AG08395 (cell line): ENCODE data around the gene EIF4A3.
A peak's percentile ranks its signal among the peaks of the same experiment; 100 is the strongest.

Source experiments
- DNase-seq: peaks from one replicate; pipeline ENCODE4 v3.0.0; 2012; ENCODE audit warnings: mixed read lengths, low spot score

EIF4A3 gene

DNA sequence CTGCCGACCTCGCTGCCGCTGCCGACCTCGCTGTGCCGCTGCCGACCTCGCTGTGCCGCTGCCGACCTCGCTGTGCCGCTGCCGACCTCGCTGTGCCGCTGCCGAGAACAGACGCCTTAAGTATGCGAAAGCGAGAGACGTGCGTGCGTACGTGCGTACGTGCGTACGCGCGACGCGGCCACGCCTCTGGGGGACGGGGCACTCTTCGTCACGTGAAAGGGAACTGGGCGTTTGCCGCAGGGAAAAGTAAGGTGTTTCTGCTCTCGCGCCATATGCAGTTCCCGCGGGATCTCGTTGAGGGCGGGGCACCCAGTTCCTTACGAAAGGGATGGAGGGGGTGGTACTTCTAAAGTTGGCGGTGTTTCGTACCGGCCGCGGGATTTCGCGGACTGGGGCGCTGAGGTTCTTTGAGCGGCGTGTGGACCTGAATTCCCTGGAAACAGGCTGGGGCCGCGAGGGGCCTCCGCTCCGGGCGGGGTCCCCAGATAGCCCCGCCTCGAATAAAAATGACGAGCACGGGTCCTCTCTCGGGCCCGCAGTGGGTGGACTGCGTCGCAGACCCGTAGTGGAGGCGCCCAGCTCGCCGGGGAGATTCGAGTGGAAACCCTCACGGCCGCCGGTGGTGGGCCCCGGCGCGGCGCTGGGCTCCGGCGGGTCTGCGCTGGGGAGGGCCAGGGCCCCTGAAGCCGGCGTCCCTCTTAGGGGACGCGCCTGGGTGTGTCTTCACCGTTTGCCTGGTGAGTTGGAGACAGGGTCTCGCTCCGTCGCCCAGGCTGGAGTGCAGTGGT, at the start of gene EIF4A3:
EIF4A3 (minus strand) TSS at position 94 of the 788 bp plus-strand sequence. CDS start 167 bp downstream, outside the sequence.
- DNase-seq, result peak; percentile 98

DNA sequence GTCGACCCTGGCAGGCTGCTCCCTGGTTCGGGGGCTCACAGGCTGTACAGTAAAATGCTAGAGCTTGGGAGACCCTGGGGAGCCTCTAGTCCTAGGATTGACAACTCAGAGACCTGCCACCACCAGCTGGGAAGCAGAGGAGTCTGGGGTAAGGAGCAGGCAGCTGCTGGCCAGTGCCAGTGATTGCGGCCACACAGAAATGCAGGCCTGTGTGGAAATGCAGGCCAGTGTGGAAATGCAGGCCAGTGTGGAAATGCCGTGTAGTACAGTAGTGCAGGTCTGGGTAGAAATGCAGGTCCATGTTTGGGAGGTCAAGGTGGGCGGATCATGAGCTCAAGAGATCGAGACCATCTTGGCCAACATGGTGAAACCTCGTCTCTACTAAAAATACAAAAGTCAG, 49.7 kb upstream of the EIF4A3 start:
- DNase-seq, result no peak

DNA sequence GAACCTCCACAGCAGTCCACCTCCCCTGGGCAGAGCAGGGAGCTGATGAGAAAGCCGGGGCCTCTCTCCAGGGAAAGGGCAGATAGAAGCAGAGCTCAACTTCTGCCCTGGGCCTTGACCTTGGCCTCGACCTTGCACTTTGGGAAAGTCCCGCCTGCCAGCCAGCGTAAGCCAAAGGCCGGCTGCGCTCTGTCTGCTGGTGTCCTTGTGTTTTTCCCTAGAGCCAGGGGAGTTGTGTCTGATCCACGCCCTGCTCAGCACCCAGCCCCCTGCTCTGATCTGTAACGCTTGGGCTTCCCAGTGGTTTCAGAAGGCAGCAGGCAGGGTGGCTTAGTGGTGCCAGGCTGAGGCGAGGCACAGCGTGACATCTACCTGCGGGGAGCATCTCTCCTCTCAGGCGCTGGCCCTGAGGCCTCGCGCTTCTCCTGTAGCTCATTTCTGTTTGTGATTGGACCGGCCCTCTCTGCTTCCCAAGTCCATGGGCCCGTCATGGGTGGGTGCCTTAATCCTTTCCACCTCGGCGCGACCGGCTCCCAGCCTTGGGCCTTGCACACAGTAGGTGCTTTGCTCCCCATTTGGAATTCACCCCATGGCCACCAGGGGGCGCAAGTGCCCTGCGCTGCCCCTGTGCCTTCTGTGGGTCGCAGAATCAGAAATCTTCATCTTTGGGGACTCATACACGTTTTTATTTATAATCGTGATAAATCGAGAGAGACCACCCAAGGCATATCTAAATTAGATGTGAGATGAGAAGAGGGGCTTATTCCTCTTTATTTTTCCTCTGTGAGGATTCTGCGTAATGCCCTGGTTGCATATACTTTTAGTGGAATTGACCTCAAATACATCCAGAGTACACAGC, 49.0 kb upstream of the EIF4A3 start:
- peak; percentile 27 for DNase-seq

DNA sequence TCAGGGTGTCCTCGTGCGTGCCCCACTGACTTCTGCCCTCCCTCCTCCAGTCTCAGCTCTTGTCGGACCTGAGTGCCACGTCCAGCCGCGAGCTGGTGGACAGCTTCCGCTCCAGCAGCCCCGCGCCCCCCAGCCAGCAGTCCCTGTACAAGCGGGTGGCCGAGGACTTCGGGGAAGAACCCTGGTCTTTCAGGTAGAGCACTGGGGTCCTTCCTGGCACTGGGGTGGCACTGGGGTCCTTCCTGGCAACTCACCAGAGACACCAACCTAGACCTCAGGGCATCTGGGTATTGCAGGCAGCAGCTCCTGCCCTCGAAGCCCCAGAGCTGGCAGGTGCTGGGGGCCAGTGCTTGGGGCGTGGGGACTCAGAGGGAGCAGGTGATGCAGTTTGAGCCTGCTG, 48.2 kb upstream of the EIF4A3 start:
- DNase-seq, result no peak

DNA sequence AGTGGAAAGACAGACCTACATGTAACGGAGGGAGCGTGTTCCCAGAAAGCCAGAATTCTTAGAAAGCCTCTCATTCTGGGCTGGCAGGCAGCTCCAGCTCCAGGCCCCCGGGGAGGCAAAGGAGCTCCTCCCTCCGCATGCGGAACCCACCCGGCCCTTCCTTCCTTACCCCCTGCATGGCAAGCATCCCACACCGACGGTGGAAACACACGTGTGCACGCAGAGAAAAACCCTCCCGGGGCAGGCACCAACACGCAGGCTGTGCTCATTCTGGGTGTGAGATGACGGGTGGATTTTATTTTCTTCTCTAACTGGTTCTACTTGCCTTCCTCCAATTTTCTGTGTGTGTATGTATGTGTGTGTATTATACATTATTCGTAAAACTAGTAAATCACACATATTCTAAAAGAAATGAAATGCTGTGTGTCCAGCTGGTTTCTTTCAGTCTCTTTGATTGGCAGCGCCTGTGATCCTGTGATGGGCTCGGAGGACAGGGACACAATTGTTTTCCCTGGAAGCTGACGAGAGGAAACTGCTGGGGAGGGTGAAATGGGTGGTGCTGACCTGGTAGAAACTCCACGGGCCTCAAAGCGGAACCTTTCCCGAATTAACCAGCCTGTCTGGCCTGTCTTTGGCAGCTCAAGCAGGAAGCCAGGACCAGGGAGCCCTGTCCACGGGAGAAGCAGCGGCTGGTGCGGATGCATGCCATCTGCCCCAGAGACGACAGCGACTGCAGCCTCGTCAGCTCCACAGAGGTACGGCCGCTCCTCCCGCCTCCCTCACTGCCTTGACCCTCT, 45.1 kb upstream of the EIF4A3 start:
- DNase-seq, result no peak

DNA sequence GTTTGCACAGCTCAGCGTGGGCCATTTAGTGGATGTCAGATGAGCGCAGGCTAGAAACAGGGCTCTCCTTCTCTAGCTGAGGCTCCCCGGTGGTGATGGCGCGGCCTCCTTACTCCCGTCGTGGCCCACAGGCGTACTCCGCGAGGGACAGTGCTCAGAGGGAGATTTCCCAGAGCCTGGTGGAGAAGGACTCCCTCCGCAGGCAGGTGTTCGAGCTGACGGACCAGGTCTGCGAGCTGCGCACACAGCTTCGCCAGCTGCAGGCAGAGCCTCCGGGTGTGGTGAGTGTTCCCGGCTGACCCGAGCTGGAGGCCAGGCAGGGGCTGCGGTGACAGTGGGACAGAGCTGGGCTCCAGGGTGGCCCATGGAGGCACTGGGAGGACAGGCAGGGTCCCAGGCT, 44.3 kb upstream of the EIF4A3 start:
- no peak for DNase-seq

DNA sequence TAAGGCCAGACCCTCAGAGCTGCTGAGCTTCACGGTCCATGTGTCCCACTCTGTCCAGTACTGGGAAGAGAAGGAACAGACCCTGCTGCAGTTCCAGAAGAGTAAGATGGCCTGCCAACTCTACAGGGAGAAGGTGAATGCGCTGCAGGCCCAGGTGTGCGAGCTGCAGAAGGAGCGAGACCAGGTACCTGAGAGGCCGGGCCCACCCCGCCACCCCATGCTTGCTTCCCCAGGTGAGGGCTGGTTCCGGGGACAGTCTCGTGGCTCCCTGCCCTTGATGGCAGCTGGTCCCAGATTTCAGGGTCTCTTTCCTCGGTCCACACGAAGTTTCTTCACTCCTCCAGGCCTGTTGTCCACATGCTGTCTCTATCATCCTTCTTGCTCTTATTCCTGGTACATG, 43.8 kb upstream of the EIF4A3 start:
- no peak for DNase-seq

DNA sequence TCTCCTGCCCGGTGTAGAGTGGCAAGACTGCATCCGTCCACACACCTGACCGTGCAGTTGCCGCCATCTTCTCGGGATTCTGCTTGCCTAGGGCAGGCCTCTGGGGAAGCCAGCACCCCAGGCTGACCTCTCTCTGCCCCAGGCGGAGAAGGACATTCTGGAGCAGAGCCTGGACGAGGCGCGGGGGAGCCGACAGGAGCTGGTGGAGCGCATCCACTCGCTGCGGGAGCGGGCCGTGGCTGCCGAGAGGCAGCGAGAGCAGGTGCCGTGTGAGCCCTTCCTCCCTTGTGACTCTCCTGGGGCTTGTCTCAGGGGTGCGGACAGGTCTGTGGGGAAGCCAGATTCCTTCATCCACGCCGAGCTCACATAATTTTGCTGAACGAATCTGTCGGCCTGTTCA, 42.7 kb upstream of the EIF4A3 start:
- DNase-seq, result no peak

DNA sequence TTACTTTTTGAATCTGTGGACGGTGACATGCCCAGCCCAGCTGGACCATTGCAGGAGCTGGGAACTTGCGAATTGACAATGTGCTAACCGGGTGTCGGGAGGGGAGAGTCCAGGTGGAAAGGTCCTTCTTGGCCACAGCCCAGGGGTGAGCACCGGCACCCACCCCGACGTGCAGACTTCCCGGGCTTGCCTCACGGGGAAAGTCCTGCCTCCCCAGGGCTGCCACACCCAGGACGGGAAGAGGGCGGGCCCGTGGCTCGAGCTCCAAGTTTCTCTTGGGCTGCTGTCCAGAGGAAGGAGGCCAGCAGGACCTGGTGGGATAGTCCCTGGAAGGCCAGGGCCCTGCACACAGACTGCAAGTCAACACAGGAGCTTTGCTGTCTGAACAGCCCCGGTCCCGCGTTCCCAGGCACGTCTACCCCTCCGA, 40.6 kb upstream of the EIF4A3 start:
- DNase-seq, result peak; percentile 70

DNA sequence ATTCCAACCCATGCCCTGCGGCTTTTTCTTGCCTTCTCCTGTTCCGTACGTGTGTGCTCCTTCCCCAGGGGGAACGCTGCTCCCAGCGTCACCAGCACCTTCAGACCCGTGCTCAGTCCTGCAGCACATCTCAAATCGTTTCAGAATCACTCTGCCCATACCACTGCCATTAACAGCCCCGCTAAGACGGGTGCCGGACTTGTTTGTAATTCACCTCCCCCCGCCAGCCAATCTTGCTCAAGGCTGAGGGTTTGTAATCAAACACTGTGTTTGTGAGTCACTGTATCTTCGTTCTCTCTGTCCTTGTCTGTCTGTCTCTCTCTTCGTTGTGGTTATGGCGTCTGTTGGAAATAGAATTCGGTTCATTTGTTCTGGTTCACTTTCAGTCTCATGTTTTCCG, 40.2 kb upstream of the EIF4A3 start:
- DNase-seq, result peak; percentile 30

DNA sequence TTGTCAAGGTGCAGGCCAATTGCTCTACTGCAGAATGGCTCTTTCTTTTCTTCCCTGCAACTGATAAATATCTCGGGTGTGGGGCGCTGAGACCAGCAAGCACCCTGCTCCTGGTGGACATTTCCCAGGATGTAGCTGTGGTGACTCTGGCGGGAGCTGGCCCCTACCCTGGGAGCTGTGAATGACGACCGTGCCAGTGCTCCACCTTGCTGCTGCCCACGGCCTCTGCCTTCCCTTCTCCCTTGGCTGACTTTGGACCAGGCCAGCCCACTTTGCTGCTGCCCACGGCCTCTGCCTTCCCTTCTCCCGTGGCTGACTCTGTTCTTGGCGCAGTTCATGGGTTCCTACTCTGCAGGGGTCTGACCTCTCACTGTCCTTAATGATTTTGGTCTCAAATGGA, 39.0 kb upstream of the EIF4A3 start:
- DNase-seq, result no peak

DNA sequence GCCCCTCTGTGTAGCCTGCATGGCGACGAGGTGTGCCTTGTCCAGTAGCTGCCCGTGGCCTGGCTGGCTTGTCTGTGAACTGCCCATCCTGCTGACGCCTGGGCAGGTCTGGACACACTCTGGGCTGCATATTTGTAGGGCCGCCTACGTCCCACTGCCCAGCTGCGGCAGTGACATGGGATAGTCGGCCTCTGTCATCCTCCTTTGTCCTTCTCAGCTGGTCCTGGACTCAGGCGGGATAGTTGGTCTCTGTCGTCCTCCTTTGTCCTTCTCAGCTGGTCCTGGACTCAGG, 37.4 kb upstream of the EIF4A3 start:
- DNase-seq, result no peak

DNA sequence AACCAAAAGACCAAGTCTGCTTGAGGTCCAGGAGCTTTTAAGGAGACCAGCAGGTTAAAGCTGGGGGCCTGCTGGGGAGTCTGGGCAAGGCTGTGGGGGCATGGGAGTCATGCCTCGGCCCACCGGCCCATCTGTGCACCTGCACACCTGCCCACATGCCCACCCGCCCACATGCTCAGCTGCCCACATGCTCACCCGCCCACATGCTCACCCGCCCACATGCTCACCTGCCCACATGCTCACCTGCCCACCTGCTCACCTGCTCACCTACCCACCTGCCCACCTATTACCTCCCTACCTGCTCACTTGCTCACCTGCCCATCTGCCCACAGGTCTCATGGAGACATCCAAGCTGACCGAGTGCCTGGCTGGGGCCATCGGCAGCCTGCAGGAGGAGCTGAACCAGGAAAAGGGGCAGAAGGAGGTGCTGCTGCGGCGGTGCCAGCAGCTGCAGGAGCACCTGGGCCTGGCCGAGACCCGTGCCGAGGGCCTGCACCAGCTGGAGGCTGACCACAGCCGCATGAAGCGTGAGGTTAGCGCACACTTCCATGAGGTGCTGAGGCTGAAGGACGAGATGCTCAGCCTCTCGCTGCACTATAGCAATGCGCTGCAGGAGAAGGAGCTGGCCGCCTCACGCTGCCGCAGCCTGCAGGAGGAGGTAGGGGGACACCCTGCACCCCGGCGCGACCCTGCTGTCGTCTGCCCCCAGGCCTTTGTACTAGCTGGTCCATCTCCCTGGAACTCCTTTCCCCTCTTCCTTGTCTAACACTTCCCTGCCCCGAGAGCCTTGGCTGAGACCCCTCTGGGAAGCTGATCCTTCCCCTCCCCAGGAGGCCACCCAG, 36.9 kb upstream of the EIF4A3 start:
- DNase-seq, result no peak

DNA sequence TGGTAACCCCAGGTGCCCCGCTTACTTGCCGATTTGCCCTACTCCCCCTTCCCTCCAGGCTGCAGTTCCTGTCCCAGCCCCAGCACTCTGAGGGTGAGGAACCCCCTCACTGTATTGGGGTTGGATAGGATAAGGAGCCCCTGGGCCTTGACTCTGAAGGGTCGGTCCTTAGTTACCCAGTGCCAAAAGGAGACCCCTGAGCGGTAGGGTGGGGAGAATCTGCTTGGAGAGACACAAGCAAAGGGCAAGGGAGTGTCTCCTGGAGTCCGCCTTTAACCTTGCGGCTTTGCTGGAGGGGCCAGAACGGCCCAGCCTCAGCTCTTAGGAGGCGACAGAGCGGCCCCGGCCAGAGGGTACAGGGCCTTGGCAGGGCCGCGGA, 35.9 kb upstream of the EIF4A3 start:
- no peak for DNase-seq

DNA sequence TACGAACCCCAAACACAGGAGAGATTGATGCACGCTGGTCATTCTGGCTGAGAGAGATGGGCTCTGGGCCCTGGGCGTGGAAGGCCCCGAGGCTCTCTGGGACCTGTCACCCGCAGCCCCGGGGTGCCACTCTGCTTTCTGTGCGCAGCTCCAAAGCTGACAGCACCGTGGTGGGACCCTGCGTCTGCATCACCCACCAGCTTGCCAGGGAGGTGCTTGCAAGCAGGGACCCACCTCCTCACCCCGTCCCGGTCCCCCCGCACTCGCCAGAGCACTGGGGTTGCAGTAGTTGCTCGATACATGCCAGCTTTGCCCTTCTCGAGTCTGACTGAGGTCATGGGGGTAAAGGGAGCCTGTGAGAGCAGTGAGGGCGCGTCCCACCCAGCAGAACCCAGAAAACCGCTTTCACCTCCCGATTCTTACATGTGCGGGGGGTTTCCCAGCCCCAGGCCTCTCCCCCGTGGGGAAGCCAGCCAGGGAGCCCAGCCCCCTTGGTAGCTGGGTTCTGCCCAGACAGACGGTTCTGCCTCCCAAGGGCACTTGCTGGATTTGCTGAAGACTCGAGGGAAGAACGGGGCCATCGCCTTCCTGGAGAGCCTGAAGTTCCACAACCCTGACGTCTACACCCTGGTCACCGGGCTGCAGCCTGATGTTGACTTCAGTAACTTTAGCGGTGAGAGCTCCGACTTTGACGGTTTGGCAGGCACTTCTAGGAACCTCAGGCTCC, 35.4 kb upstream of the EIF4A3 start:
- DNase-seq, result no peak

DNA sequence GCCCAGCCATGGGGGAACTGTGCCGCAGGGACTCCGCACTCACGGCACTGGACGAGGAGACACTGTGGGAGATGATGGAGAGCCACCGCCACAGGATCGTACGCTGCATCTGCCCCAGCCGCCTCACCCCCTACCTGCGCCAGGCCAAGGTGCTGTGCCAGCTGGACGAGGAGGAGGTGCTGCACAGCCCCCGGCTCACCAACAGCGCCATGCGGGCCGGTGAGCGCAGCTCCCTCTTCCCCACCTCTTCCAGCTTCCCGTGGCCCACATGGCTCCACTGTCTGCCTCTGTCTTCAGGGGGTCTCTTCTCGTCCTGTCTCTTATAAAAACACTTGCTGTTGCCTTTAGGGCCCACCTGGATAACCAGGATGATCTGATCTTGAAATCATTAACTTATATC, 34.5 kb upstream of the EIF4A3 start:
- DNase-seq, result no peak

DNA sequence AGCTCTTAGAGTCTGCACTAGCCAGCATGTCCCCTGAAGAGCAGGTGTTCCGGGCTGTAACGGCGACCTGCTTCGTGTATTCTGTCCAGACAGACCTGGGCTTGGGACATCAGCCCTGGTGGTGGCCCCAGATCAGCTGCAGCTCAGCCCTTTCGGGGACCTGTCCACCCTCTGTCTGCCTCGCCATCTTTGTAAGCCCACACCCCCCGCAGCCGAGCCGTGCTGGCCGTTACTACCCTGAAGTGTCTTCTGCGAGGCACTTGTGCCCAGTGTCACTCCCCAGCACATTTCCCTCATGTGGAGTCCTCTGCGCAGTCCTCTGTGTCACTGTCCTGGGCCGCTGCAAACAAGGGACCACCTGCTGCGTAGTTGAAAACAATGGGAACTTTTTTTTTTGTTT, 33.3 kb upstream of the EIF4A3 start:
- no peak for DNase-seq

DNA sequence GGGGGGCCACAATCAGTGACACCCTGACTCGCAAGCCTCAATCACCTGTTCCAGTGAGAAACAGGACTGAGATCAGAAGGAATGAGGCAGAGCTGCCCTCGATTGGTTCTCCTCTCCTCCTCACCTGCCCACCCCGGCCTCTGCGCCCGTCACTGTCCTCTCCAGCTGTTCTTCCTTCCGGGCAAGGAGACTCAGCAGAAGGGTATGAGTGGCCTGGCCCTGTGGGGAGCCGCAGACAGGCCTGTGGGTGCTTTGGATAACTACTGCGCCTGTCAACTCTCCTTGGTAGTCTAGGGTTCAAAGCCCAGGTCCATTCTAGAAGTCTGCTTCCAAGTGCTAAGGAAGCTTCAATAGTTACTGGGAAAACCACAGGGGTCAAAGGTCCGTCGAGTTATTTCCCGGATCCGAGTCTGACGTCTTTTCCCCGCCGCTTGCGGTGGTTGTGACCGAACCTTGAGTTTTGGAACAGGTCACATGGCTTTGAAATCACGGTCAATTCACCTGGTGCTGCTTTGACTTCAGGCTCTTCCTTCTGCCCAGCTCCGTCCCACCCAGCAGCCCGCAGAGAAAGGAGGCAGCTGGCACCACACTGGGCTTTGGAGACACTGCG, 31.2 kb upstream of the EIF4A3 start:
- no peak for DNase-seq

DNA sequence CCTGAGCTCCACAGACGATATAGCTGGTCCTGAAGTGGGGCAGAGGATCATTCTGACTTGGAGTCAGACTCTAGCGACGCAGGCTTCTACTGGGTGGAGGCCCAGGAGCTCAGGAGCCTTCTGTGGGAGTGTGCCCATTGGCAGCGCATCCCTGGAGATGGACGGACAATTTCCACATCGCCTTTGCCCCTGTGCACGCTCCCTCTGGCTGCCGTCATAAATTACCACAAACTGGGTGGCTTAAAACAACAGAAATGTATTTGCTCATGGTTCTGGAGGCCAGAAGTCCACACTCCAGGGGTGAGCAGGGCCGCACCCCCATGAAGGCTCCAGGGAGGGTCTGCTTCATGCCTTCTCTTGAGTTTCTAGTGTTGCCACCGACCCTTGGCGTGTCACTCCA, 29.8 kb upstream of the EIF4A3 start:
- DNase-seq, result no peak

DNA sequence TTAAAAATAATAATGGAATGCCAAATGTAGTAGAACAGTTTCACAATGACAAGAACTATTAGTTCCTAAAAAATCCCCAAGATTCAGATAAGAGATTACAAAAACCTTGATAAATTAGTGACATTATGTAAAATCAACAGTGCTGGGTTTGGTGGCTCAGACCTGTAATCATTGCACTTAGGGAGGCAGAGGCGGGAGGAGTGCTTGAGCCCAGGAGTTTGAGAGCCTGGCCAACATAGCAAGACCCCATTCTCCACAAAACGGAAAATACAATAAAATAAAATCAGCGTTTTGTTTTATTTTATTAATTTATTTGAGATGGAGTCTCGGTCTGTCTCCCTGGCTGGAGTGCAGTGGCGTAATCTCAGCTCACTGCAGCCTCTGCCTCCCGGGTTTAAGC, 27.0 kb upstream of the EIF4A3 start:
- DNase-seq, result no peak

DNA sequence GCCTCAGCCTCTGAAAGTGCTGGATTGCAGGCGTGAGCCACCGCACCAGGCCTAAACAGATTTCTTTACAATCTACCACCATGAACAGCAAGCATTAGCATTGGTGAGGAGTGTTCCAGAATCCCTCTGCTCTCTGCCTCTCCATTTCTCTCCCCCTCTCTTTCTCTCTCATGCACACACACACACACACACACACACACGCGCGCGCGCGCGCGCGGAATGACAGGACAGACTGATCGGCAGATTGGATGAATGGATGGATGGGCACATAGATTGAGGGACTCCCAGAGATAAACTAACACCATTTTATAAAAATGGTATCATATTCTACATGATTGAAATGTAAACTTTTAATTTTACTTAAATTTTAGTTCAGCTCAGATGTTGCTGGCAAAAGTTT, 26.2 kb upstream of the EIF4A3 start:
- DNase-seq, result no peak
